HEK293 (cell line): ENCODE data around the gene KXD1.
A peak's percentile ranks its signal among the peaks of the same experiment; 100 is the strongest.

Experiments
- GLI2 ChIP-seq: fragments of 450-650 bp; formaldehyde crosslinking; IDR thresholded peaks from 2 replicates; pipeline ENCODE4; 2017; ENCODE audit warnings: missing biosample characterization, missing genetic modification characterization, low read depth, borderline replicate concordance
- GLI4 ChIP-seq: fragments of 450-650 bp; formaldehyde crosslinking; IDR thresholded peaks from 2 replicates; pipeline ENCODE4 v1.5.1; 2016; ENCODE audit warnings: missing biosample characterization, missing genetic modification characterization
- GLIS2 ChIP-seq: fragments of 450-650 bp; formaldehyde crosslinking; IDR thresholded peaks from 2 replicates; pipeline ENCODE4 v1.5.1; 2016; ENCODE audit warnings: missing biosample characterization, missing genetic modification characterization
- HOXD13 ChIP-seq: sonication (generic); formaldehyde crosslinking; IDR thresholded peaks from 2 replicates; pipeline ENCODE4 v1.8.0; 2022; ENCODE audit warnings: missing genetic modification reagents, borderline replicate concordance
- KLF7 ChIP-seq: fragments of 450-650 bp; formaldehyde crosslinking; IDR thresholded peaks from 2 replicates; pipeline ENCODE4 v1.5.1; 2016; ENCODE audit warnings: missing biosample characterization, missing genetic modification characterization, borderline replicate concordance
- KLF8 ChIP-seq: fragments of 450-650 bp; formaldehyde crosslinking; IDR thresholded peaks from 2 replicates; pipeline ENCODE4 v1.5.1; 2016; ENCODE audit warnings: missing biosample characterization, missing genetic modification characterization
- SCRT1 ChIP-seq: fragments of 450-650 bp; formaldehyde crosslinking; IDR thresholded peaks from 2 replicates; pipeline ENCODE4 v1.5.1; 2016; ENCODE audit warnings: missing biosample characterization, missing genetic modification characterization, borderline replicate concordance
- SP7 ChIP-seq: fragments of 450-650 bp; formaldehyde crosslinking; IDR thresholded peaks from 2 replicates; pipeline ENCODE4 v1.5.1; 2016; ENCODE audit warnings: missing biosample characterization, missing genetic modification characterization
- TCF7L2 ChIP-seq: IDR thresholded peaks from 2 replicates; pipeline ENCODE4 v1.6.1; 2011; ENCODE audit warnings: low read depth, mild to moderate bottlenecking, inconsistent platforms, low read length, moderate library complexity, borderline replicate concordance
- ZBTB20 ChIP-seq: fragments of 450-650 bp; formaldehyde crosslinking; IDR thresholded peaks from 2 replicates; pipeline ENCODE4 v1.5.1; 2016; ENCODE audit warnings: missing biosample characterization, missing genetic modification characterization
- ZEB2 ChIP-seq: fragments of 450-650 bp; formaldehyde crosslinking; IDR thresholded peaks from 2 replicates; pipeline ENCODE4 v1.5.1; 2016; ENCODE audit warnings: missing biosample characterization, missing genetic modification characterization
- ZNF112 ChIP-seq: fragments of 450-650 bp; formaldehyde crosslinking; IDR thresholded peaks from 2 replicates; pipeline ENCODE4 v1.5.0; 2017; ENCODE audit warnings: missing biosample characterization, missing genetic modification characterization
- ZNF19 ChIP-seq: fragments of 450-650 bp; formaldehyde crosslinking; IDR thresholded peaks from 2 replicates; pipeline ENCODE4; 2016; ENCODE audit warnings: missing biosample characterization, missing genetic modification characterization, low read depth
- ZNF221 ChIP-seq: fragments of 450-650 bp; formaldehyde crosslinking; IDR thresholded peaks from 2 replicates; pipeline ENCODE4 v1.5.1; 2017; ENCODE audit warnings: missing biosample characterization, missing genetic modification characterization, borderline replicate concordance
- ZNF311 ChIP-seq: fragments of 450-650 bp; formaldehyde crosslinking; IDR thresholded peaks from 2 replicates; pipeline ENCODE4 v1.5.1; 2017; ENCODE audit warnings: missing biosample characterization, missing genetic modification characterization, borderline replicate concordance
- ZNF335 ChIP-seq: fragments of 450-650 bp; formaldehyde crosslinking; conservative IDR thresholded peaks from 2 replicates; pipeline ENCODE4 v1.5.1; 2016; ENCODE audit warnings: missing biosample characterization, missing genetic modification characterization
- ZNF510 ChIP-seq: fragments of 450-650 bp; formaldehyde crosslinking; IDR thresholded peaks from 2 replicates; pipeline ENCODE4 v1.5.1; 2018; ENCODE audit warnings: mild to moderate bottlenecking, missing genetic modification characterization, missing biosample characterization; ENCODE audit not compliant: insufficient replicate concordance
- ZNF530 ChIP-seq: fragments of 450-650 bp; formaldehyde crosslinking; IDR thresholded peaks from 2 replicates; pipeline ENCODE4 v1.5.1; 2016; ENCODE audit warnings: low read depth, missing biosample characterization, missing genetic modification characterization
- ZNF664 ChIP-seq: fragments of 450-650 bp; formaldehyde crosslinking; IDR thresholded peaks from 2 replicates; pipeline ENCODE4 v1.5.1; 2016; ENCODE audit warnings: missing biosample characterization, missing genetic modification characterization
- ZNF768 ChIP-seq: fragments of 450-650 bp; formaldehyde crosslinking; IDR thresholded peaks from 2 replicates; pipeline ENCODE4 v1.5.1; 2018; ENCODE audit warnings: missing biosample characterization, mild to moderate bottlenecking, missing genetic modification characterization
- ZNF843 ChIP-seq: fragments of 450-650 bp; formaldehyde crosslinking; IDR thresholded peaks from 2 replicates; pipeline ENCODE4 v1.5.1; 2016; ENCODE audit warnings: missing biosample characterization, missing genetic modification characterization
- ZSCAN23 ChIP-seq: fragments of 450-650 bp; formaldehyde crosslinking; IDR thresholded peaks from 2 replicates; pipeline ENCODE4 v1.5.1; 2016; ENCODE audit warnings: missing biosample characterization, missing genetic modification characterization
- ZSCAN30 ChIP-seq: fragments of 450-650 bp; IDR thresholded peaks from 2 replicates; pipeline ENCODE4 v1.5.1; 2018; ENCODE audit warnings: missing biosample characterization, mild to moderate bottlenecking, missing genetic modification characterization, moderate library complexity
- ZXDB ChIP-seq: fragments of 450-650 bp; formaldehyde crosslinking; IDR thresholded peaks from 2 replicates; pipeline ENCODE4 v1.5.1; 2016; ENCODE audit warnings: missing biosample characterization, missing genetic modification characterization
- TF ChIP-seq, protein P1 (sequence below): fragments of 450-650 bp; formaldehyde crosslinking; IDR thresholded peaks from 2 replicates; pipeline ENCODE4 v1.5.1; 2016; ENCODE audit warnings: missing biosample characterization, missing genetic modification characterization, low read depth
- TF ChIP-seq, protein P2 (sequence below): fragments of 450-650 bp; formaldehyde crosslinking; IDR thresholded peaks from 2 replicates; pipeline ENCODE4 v1.5.1; 2016; ENCODE audit warnings: missing biosample characterization, missing genetic modification characterization
- TF ChIP-seq, protein P3 (sequence below): fragments of 450-650 bp; formaldehyde crosslinking; IDR thresholded peaks from 2 replicates; pipeline ENCODE4 v1.5.1; 2016; ENCODE audit warnings: missing biosample characterization, missing genetic modification characterization
- TF ChIP-seq, protein P4 (sequence below): fragments of 450-650 bp; formaldehyde crosslinking; IDR thresholded peaks from 2 replicates; pipeline ENCODE4 v1.5.1; 2016; ENCODE audit warnings: missing biosample characterization, missing genetic modification characterization
- TF ChIP-seq, protein P5 (sequence below): fragments of 450-650 bp; formaldehyde crosslinking; IDR thresholded peaks from 2 replicates; pipeline ENCODE4 v1.5.1; 2016; ENCODE audit warnings: missing biosample characterization, missing genetic modification characterization

The KXD1 gene

DNA sequence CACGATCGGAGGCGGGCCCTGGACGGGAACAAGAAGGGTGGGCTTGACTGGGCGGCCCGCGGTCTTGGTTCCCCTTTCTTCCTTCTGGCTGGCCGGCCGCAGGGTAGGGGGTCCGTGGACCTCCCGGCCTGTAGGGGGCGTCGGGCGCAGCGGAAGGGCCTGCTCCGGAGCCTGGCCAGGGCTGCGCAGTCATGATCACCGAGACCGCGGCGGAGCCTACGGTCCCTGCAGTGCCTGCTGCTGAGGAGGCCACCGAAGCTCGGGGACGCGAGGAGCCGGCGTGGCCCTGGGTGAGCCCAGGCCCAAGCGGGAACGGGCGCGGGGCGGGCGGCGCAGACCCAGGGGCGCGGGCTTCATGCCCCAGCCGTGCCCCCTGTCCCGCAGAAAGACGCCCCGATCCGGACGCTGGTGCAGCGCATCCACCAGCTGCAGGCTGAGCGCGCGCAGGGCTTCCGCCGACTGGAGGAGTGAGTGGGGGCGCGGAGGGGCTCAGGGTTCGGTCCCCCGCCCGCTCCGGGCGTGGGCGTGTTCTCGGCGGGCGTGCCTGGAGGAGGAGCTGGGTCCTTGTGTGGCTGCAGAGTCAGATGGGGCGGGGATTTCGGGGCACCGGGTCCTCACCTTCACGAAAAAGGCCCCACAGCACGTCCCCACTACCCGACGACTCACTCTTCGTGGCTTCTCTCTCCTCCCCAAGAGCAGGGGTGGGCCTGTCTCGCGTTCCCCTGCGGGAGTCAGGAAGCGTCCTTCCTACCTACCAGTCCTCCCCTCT is 31.1 kb downstream of the KXD1 start, which contains the start of gene REX1BD (continued):
- TF ChIP-seq, protein P1, sequence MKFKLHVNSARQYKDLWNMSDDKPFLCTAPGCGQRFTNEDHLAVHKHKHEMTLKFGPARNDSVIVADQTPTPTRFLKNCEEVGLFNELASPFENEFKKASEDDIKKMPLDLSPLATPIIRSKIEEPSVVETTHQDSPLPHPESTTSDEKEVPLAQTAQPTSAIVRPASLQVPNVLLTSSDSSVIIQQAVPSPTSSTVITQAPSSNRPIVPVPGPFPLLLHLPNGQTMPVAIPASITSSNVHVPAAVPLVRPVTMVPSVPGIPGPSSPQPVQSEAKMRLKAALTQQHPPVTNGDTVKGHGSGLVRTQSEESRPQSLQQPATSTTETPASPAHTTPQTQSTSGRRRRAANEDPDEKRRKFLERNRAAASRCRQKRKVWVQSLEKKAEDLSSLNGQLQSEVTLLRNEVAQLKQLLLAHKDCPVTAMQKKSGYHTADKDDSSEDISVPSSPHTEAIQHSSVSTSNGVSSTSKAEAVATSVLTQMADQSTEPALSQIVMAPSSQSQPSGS (tag by site-specific recombination): no peak
- TF ChIP-seq GLI2 (tag by site-specific recombination) (no peak), SCRT1 (tag by site-specific recombination) (no peak), HOXD13 (CRISPR knock-in tag) (no peak), ZSCAN23 (no peak), ZBTB20 (tag by site-specific recombination) (peak; percentile 84; the same call in 1 of the 2 replicates), ZSCAN30 (tag by site-specific recombination) (peak; percentile 87), KLF8 (tag by site-specific recombination) (peak; percentile 94), ZNF112 (no peak), SP7 (peak; percentile 85), GLI4 (peak; percentile 61; the same call in 1 of the 2 replicates), ZXDB (tag by site-specific recombination) (peak; percentile 79), ZNF510 (no peak), ZNF664 (tag by site-specific recombination) (no peak), ZNF768 (tag by site-specific recombination) (peak; percentile 87; the same call in 1 of the 2 replicates), ZNF843 (tag by site-specific recombination) (peak; percentile 73), ZNF335 (tag by site-specific recombination) (peak; percentile 97; the same call in 1 of the 2 replicates), ZNF530 (tag by site-specific recombination) (no peak), GLIS2 (tag by site-specific recombination) (no peak; the same call in 1 of the 2 replicates), ZEB2 (tag by site-specific recombination) (peak; percentile 90), TCF7L2 (no peak), ZNF311 (tag by site-specific recombination) (no peak), KLF7 (tag by site-specific recombination) (no peak), ZNF19 (tag by site-specific recombination) (no peak), ZNF221 (tag by site-specific recombination) (no peak)
- TF ChIP-seq, protein P2, sequence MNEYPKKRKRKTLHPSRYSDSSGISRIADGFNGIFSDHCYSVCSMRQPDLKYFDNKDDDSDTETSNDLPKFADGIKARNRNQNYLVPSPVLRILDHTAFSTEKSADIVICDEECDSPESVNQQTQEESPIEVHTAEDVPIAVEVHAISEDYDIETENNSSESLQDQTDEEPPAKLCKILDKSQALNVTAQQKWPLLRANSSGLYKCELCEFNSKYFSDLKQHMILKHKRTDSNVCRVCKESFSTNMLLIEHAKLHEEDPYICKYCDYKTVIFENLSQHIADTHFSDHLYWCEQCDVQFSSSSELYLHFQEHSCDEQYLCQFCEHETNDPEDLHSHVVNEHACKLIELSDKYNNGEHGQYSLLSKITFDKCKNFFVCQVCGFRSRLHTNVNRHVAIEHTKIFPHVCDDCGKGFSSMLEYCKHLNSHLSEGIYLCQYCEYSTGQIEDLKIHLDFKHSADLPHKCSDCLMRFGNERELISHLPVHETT: peak; percentile 55; the same call in 1 of the 2 replicates
- TF ChIP-seq, protein P3, sequence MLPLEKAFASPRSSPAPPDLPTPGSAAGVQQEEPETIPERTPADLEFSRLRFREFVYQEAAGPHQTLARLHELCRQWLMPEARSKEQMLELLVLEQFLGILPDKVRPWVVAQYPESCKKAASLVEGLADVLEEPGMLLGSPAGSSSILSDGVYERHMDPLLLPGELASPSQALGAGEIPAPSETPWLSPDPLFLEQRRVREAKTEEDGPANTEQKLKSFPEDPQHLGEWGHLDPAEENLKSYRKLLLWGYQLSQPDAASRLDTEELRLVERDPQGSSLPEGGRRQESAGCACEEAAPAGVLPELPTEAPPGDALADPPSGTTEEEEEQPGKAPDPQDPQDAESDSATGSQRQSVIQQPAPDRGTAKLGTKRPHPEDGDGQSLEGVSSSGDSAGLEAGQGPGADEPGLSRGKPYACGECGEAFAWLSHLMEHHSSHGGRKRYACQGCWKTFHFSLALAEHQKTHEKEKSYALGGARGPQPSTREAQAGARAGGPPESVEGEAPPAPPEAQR (tag by site-specific recombination): 0 out of 2 replicates have a peak, but pooled peaks have one; percentile 63
- TF ChIP-seq, protein P4, sequence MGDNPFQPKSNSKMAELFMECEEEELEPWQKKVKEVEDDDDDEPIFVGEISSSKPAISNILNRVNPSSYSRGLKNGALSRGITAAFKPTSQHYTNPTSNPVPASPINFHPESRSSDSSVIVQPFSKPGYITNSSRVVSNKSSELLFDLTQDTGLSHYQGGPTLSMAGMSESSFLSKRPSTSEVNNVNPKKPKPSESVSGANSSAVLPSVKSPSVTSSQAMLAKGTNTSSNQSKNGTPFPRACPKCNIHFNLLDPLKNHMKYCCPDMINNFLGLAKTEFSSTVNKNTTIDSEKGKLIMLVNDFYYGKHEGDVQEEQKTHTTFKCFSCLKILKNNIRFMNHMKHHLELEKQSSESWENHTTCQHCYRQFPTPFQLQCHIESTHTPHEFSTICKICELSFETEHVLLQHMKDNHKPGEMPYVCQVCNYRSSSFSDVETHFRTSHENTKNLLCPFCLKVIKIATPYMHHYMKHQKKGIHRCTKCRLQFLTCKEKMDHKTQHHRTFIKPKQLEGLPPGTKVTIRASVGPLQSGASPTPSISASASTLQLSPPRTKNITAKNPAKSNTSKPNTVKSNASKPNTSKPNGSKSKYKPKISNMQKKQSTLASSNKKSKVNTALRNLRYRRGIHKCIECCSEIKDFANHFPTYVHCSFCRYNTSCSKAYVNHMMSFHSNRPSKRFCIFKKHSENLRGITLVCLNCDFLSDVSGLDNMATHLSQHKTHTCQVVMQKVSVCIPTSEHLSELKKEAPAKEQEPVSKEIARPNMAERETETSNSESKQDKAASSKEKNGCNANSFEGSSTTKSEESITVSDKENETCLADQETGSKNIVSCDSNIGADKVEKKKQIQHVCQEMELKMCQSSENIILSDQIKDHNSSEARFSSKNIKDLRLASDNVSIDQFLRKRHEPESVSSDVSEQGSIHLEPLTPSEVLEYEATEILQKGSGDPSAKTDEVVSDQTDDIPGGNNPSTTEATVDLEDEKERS (tag by site-specific recombination): no peak
- TF ChIP-seq, protein P5, sequence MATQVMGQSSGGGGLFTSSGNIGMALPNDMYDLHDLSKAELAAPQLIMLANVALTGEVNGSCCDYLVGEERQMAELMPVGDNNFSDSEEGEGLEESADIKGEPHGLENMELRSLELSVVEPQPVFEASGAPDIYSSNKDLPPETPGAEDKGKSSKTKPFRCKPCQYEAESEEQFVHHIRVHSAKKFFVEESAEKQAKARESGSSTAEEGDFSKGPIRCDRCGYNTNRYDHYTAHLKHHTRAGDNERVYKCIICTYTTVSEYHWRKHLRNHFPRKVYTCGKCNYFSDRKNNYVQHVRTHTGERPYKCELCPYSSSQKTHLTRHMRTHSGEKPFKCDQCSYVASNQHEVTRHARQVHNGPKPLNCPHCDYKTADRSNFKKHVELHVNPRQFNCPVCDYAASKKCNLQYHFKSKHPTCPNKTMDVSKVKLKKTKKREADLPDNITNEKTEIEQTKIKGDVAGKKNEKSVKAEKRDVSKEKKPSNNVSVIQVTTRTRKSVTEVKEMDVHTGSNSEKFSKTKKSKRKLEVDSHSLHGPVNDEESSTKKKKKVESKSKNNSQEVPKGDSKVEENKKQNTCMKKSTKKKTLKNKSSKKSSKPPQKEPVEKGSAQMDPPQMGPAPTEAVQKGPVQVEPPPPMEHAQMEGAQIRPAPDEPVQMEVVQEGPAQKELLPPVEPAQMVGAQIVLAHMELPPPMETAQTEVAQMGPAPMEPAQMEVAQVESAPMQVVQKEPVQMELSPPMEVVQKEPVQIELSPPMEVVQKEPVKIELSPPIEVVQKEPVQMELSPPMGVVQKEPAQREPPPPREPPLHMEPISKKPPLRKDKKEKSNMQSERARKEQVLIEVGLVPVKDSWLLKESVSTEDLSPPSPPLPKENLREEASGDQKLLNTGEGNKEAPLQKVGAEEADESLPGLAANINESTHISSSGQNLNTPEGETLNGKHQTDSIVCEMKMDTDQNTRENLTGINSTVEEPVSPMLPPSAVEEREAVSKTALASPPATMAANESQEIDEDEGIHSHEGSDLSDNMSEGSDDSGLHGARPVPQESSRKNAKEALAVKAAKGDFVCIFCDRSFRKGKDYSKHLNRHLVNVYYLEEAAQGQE (tag by site-specific recombination): peak; percentile 52; the same call in 1 of the 2 replicates
